Activated CD8-positive, alpha-beta T cell treated with anti-CD3 and anti-CD28 coated beads for 36 hours (primary cell): Measurements from ENCODE around the gene SLC22A31. TPM values are rescaled to one million over a fixed set of nuclear protein-coding genes. Genes with fewer than 3 reads are reported as not detected.

Source experiments
- ATAC-seq: fragments of 200-7000 bp; cut with Tn5 transposase; one replicate; pipeline ENCODE4 v1.10.0; 2021; ENCODE audit warnings: mild to moderate bottlenecking, moderate library complexity
- CTCF ChIA-PET: fragments of 350-600 bp; sonication (Branson Sonifier 250); formaldehyde crosslinking; loops from one replicate; lab custom pipeline; 2021; ENCODE audit warnings: antibody characterized with exemption; lab: Charles Lee
- POLR2A ChIA-PET: fragments of 350-600 bp; sonication (Branson Sonifier 250); formaldehyde crosslinking; loops from one replicate; lab custom pipeline; 2021; ENCODE audit warnings: antibody characterized with exemption; lab: Charles Lee
- DNase-seq: peaks from one replicate; pipeline ENCODE4 v3.0.0-alpha.2; 2020
- H3K27ac Mint-ChIP-seq: one replicate; pipeline ENCODE4 v1.8.0; 2021; ENCODE audit warnings: mild to moderate bottlenecking, mixed read lengths
- H3K27me3 Mint-ChIP-seq: one replicate; pipeline ENCODE4 v1.8.0; 2021; ENCODE audit warnings: mixed read lengths
- H3K36me3 Mint-ChIP-seq: one replicate; pipeline ENCODE4 v1.8.0; 2021; ENCODE audit warnings: low read depth, mixed read lengths
- H3K4me1 Mint-ChIP-seq: one replicate; pipeline ENCODE4 v1.8.0; 2021; ENCODE audit warnings: low read depth, mixed read lengths
- H3K4me3 Mint-ChIP-seq: one replicate; pipeline ENCODE4 v1.8.0; 2021; ENCODE audit warnings: mild to moderate bottlenecking, moderate library complexity, mixed read lengths
- H3K9me3 Mint-ChIP-seq: one replicate; pipeline ENCODE4 v1.8.0; 2021; ENCODE audit warnings: mixed read lengths
- intact Hi-C: fragments of 100-400 bp; cut with micrococcal nuclease; formaldehyde crosslinking; loops from one replicate; pipeline ENCODE4 v1.10.0; 2022
- total RNA-seq, 2 experiments: library from RNA; stranded (reverse); gene quantifications; one replicate each; pipeline ENCODE4 v1.2.3, GENCODE V29; 2021
- TF ChIP-seq, protein P1 (sequence below): fragments of 200-600 bp; IDR thresholded peaks from one replicate; pipeline ENCODE4 v1.8.0; 2022; ENCODE audit warnings: antibody characterized with exemption, mild to moderate bottlenecking

Gene SLC22A31
- total RNA-seq, 2 experiments from 2014 or later = 0.16 to 0.20 TPM

- Mint-ChIP-seq H3K27ac (no peak overlapping the region), H3K4me1 (no peaks in the 10 kb centered on the region), H3K36me3 (no peaks in the 10 kb centered on the region), H3K9me3 (no peaks in the 10 kb centered on the region), H3K4me3 (no peak overlapping the region), H3K27me3 (no peaks in the 10 kb centered on the region)
- POLR2A ChIA-PET = no interaction called here
- DNase-seq (no peak), ATAC-seq (no peak)
- intact Hi-C loops = loop anchor here (10.0 kb wide), 1 partner anchor 354 kb away; no protein-coding TSS in a partner anchor
- TF ChIP-seq, protein P1, sequence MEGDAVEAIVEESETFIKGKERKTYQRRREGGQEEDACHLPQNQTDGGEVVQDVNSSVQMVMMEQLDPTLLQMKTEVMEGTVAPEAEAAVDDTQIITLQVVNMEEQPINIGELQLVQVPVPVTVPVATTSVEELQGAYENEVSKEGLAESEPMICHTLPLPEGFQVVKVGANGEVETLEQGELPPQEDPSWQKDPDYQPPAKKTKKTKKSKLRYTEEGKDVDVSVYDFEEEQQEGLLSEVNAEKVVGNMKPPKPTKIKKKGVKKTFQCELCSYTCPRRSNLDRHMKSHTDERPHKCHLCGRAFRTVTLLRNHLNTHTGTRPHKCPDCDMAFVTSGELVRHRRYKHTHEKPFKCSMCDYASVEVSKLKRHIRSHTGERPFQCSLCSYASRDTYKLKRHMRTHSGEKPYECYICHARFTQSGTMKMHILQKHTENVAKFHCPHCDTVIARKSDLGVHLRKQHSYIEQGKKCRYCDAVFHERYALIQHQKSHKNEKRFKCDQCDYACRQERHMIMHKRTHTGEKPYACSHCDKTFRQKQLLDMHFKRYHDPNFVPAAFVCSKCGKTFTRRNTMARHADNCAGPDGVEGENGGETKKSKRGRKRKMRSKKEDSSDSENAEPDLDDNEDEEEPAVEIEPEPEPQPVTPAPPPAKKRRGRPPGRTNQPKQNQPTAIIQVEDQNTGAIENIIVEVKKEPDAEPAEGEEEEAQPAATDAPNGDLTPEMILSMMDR = no peak
- CTCF ChIA-PET = interaction anchor here (1.1 kb wide), 1 partner anchor 61 kb away, joined by 4 read pairs; no protein-coding TSS in a partner anchor
Observed at GRCh38 chr16:89178453-89179147, 21.7 kb downstream of the SLC22A31 start.

DNA sequence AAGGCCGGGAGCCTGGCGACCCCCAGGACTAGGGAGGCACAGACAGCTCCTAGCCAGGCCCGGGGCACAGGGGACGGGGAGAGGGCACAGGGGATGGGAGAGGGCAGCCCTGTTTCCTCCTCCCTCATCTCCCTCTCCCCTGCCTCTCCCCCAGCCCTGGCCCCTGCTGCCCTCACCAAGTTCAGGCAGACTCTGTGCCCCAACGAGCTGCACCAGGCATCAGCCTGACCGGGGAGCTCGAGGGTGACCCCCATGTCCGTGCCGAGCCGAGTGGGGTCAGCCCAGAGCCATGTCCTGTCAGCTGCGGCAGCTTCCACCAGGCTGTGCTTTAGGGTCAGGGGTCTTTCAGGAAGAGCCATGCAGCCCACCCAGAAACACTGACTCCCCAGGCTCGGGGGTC is 22.8 kb downstream of the SLC22A31 start:
- Mint-ChIP-seq H3K36me3 (no peaks in the 10 kb centered on the region), H3K4me1 (no peaks in the 10 kb centered on the region), H3K4me3 (no peak overlapping the region), H3K27me3 (no peaks in the 10 kb centered on the region), H3K27ac (no peak overlapping the region), H3K9me3 (no peaks in the 10 kb centered on the region)
- TF ChIP-seq, protein P1 = no peak
- ChIA-PET CTCF (interaction anchor here (1.1 kb wide), 1 partner anchor 62 kb away, joined by 4 read pairs; no protein-coding TSS in a partner anchor), POLR2A (interaction anchor here (1.2 kb wide), 1 partner anchor 10 kb away, joined by 5 read pairs; no protein-coding TSS in a partner anchor)
- no peak for ATAC-seq
- intact Hi-C loops = loop anchor here (10.0 kb wide), 1 partner anchor 353 kb away; no protein-coding TSS in a partner anchor
- DNase-seq = no peak

- Mint-ChIP-seq H3K9me3 (no peaks in the 10 kb centered on the region), H3K4me3 (no peak overlapping the region)
- POLR2A ChIA-PET = interaction anchor here (0.6 to 1.2 kb wide), 2 partner anchors 10 to 64 kb away, joined by 3 to 5 read pairs; no protein-coding TSS in a partner anchor
Observed at GRCh38 chr16:89176717-89177116, 23.6 kb downstream of the SLC22A31 start.

GRCh38 chr16:89176147-89176690 is 24.1 kb downstream of the SLC22A31 start:
- intact Hi-C loops = loop anchor here (10.0 kb wide), 1 partner anchor 351 kb away; no protein-coding TSS in a partner anchor
- no peak for ATAC-seq
- Mint-ChIP-seq H3K27me3 (no peaks in the 10 kb centered on the region), H3K4me1 (no peaks in the 10 kb centered on the region), H3K9me3 (no peaks in the 10 kb centered on the region), H3K36me3 (no peaks in the 10 kb centered on the region), H3K4me3 (no peak overlapping the region), H3K27ac (no peak overlapping the region)
- no peak for DNase-seq
- ChIA-PET CTCF (interaction anchor here (0.9 kb wide), 1 partner anchor 9 kb away, joined by 4 read pairs; no protein-coding TSS in a partner anchor), POLR2A (interaction anchor here (1.6 kb wide), 1 partner anchor 12 kb away, joined by 3 read pairs; no protein-coding TSS in a partner anchor)
- TF ChIP-seq, protein P1 = no peak

More at GRCh38 chr16:89176717-89177116, 23.6 kb downstream of the SLC22A31 start:
- DNase-seq (no peak), ATAC-seq (no peak)
- no peaks in the 10 kb centered on the region for H3K36me3 Mint-ChIP-seq
- TF ChIP-seq, protein P1 = no peak
- no peaks in the 10 kb centered on the region for H3K27me3 Mint-ChIP-seq
- H3K27ac Mint-ChIP-seq = no peak overlapping the region
- CTCF ChIA-PET = interaction anchor here (0.9 kb wide), 1 partner anchor 9 kb away, joined by 4 read pairs; no protein-coding TSS in a partner anchor
- no peaks in the 10 kb centered on the region for H3K4me1 Mint-ChIP-seq
- intact Hi-C loops = loop anchor here (10.0 kb wide), 1 partner anchor 352 kb away; no protein-coding TSS in a partner anchor
